HG03196 (cell line): ENCODE measurements around the gene NOP56.

Experiments used
- ATAC-seq: cut with Tn5 transposase; IDR thresholded peaks from one replicate; pipeline ENCODE4 v1.9.1; 2021; ENCODE audit not compliant: unreplicated experiment

Gene NOP56

DNA sequence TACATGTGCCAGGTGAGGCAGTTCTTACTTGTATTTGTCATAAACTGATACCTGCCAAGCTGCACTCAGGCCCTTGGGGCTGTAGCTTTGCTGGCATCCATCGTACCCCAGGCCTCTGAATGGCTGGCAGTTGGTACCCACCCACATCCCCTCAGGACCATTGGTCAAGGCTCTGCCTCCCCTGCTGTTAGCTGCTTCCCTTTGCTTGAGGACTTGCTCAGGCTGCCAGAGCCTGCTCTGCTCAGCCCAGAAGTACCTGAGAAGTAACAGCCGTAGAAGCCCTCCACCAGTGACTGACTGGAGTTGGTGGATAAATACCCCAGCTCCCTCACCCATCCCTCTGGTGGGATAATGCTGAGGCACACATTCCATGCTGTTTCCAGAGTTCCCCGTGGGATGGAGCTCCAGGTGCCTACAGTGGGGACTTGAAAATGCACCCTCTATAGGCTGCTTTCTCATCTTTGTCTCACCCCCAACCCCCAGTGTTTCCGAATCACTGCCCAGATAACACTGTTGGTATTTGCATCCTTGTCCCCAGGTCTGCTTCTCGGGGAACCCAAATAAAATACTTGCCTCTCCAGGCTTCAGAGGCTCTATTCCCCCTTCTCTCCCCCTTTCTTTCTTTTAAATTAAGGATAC is 47.5 kb downstream of the NOP56 start:
- no peak for ATAC-seq

DNA sequence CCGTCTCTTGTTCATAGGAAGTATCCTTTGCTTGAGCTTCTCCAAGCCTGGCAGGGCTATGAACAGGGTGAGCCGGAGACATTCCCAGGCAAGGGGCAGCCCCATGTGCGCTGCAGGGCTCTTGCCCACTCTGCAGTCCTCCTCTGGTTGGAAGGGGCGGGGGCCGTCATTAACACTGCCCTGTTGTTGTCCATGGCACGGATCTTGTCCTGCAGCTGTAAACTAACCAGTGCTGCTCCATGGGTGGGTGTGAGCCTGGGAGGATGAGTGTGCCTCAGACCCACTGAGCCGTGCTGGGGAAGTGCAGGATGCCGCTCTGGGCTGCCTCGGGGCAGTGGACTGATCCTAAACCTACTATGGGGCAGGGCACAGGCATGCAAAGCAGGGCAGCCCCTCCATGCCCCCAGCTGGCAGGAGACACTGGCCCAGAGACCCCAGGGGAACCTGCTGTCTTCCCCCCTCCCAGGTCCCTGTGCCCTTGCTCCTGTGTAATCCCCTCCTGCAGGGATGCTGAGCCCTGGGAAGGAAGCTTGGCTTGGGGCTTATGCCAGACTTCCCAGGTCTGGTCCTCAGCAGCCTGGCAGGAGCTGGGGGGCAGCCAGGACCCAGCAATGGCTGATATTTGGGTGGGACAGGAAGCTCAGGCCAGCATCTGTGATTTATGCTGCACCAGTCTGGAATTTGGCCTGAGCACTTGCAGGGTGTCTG is 48.6 kb downstream of the NOP56 start:
- no peak for ATAC-seq

DNA sequence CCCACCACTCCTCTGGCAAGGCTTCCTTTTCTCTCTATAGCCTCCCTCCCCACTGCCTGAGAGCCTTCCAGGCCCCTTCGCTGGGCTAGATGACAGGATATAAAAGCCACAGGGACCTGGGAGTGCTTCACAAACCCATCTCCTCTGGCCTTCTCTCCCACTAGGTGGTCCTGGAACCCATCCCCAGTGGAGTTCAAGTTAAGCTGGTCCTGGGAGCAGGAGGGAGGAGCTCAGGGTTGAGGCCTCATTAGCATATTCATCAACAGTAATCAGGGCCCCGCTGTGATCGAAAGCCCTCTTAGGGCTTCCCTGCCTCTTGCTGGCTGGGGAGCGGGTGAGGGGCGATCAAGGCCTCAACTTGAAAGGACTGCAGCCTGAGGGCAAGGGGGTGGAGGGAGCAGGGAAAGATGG is 49.2 kb downstream of the NOP56 start:
- no peak for ATAC-seq

GRCh38 chr20:2703716-2704475 is 51.5 kb downstream of the NOP56 start:
- ATAC-seq: no peak

- ATAC-seq: no peak
Observed at GRCh38 chr20:2705931-2706645, 53.7 kb downstream of the NOP56 start.

DNA sequence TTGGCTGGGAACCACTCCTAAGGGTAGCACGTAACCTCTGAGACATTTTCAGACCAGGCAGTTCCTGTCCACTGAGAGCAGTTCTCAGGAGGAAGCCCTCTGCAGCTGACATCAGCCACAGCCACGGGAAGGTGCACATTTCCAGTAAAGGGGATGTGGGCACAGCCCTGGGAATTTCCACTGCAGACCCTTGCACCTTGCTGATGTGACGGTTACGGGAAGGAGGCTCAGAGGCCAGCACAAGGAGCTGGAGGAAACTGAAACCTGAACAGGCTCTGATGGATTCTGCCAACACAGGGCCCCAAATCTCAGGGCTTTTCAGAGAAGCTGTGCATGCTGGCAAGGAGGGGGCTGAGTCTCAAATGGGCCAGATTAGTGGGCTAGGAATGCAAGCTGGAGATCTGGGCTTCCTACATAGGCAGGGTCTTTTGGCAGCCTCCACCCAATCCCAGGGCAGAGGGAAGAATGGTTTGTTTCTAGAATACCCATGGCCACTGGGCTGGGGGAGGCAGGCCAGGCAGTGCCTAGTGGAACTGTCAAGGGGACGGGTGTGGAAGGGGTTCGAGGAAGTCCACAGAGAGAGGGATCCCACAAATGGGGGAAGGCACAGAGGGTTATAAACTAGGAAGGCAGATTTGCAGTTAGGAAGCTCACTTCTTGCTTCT is 54.4 kb downstream of the NOP56 start:
- no peak for ATAC-seq

GRCh38 chr20:2707353-2708072 is 55.1 kb downstream of the NOP56 start:
- ATAC-seq: no peak
